Measurements from ENCODE around the gene CHKA. TPM values are rescaled to one million over a fixed set of nuclear protein-coding genes. Genes with fewer than 3 reads are reported as not detected.
"Not testable (repeated sequence)": the region's sequence is repeated elsewhere in the genome, so short reads cannot be mapped to it uniquely, and the experiment has no call there.

Gene CHKA
- total RNA-seq, 6 experiments from 2014 or later: 6.8 to 9.2 (median 7.8) TPM

DNA sequence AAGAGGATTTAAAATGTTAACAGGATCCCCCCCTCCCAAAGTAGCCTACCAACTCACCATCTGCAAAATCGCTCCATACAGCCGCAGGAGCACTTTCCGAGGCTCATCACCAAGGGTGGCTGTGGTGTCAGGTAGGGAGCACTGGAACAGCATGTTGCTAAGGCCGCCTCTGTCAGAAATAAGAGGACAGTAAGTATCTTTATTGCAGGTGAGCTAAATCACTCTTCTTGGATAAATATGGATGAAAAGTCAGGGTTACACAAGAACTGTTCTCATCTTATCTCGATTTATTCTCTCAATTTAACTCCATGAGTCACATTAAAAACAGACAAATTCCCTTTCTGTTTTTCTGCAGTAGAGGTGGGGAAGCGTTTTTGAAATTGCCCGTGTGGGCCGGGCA, 24.2 kb downstream of the CHKA start:
- Mint-ChIP-seq H3K36me3 (ENCODE audit: low read depth) (no peaks in the 10 kb centered on the region), H3K27ac (no peak overlapping the region), H3K4me3 (no peak overlapping the region), H3K4me1 (ENCODE audit: low read depth) (no peaks in the 10 kb centered on the region), H3K9me3 (no peaks in the 10 kb centered on the region), H3K27me3 (ENCODE audit: insufficient read depth) (no peaks in the 10 kb centered on the region)
- DNase-seq: no peak
- TF ChIP-seq, protein P1, sequence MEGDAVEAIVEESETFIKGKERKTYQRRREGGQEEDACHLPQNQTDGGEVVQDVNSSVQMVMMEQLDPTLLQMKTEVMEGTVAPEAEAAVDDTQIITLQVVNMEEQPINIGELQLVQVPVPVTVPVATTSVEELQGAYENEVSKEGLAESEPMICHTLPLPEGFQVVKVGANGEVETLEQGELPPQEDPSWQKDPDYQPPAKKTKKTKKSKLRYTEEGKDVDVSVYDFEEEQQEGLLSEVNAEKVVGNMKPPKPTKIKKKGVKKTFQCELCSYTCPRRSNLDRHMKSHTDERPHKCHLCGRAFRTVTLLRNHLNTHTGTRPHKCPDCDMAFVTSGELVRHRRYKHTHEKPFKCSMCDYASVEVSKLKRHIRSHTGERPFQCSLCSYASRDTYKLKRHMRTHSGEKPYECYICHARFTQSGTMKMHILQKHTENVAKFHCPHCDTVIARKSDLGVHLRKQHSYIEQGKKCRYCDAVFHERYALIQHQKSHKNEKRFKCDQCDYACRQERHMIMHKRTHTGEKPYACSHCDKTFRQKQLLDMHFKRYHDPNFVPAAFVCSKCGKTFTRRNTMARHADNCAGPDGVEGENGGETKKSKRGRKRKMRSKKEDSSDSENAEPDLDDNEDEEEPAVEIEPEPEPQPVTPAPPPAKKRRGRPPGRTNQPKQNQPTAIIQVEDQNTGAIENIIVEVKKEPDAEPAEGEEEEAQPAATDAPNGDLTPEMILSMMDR (IDR thresholded peaks at IDR 0.05): no peak

DNA sequence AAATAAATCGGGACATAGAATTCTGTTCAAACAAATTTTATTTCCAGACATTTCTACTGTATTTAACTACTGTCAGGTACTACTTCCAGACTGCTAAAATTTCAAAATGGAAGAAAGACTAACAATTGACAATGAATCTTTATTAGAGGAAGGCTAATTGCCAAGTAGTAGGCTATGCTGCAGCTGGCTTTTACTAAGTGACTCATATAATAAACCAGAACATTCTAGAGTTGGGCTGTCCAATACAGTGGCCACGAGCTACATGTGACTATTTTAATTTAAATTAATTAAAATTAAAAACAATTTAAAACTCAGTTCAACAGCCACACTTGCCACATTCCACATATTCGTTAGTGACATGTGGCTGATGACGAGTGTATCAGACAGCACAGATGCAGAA, 27.6 kb downstream of the CHKA start:
- no peak overlapping the region for H3K27ac Mint-ChIP-seq
- H3K4me3 Mint-ChIP-seq: no peak overlapping the region
- TF ChIP-seq, protein P1 (IDR thresholded peaks at IDR 0.05): no peak
- DNase-seq: no peak
- H3K27me3 Mint-ChIP-seq (ENCODE audit: insufficient read depth): no peaks in the 10 kb centered on the region
- H3K36me3 Mint-ChIP-seq (ENCODE audit: low read depth): no peaks in the 10 kb centered on the region
- H3K4me1 Mint-ChIP-seq (ENCODE audit: low read depth): no peaks in the 10 kb centered on the region
- H3K9me3 Mint-ChIP-seq: no peaks in the 10 kb centered on the region

DNA sequence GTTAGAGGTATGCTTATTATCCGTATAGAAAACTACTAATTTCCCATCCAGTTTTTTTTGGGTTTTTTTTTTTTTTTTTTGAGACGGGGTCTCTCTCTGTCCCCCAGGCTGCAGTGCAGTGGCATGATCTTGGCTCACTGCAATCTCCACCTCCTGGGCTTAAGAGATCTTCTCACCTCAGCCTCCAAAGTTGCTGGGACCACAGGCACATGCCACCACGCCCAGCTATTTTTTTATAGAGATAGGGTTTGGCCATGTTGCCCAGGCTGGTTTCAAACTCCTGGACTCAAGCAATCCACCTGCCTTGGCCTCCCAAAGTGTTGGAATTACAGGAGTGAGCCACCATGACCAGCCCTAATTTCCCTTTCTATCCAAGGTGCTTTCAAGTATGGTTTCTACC, 28.2 kb downstream of the CHKA start:
- H3K27ac Mint-ChIP-seq; H3K9me3 Mint-ChIP-seq; H3K4me3 Mint-ChIP-seq; H3K27me3 Mint-ChIP-seq (ENCODE audit: insufficient read depth); H3K36me3 Mint-ChIP-seq (ENCODE audit: low read depth); DNase-seq; H3K4me1 Mint-ChIP-seq (ENCODE audit: low read depth): not testable (repeated sequence)

DNA sequence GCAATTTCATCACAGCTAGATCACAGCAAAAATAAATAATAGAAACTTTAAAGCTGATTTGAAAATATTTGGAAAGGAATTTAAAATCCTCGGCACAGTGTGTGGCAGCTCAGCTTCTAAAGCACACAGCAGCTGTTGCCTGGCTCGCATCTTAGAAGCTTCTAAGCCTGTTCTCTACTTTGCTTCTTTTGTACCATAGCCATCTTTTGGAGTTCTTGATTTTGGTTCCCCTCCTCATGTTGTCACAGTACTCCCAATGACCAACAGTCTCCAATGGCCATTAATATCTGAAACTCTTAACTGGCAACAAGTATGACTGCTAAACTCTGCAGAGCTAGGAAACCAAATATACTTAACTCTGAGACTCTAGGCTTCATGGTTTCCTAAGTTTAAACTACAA, 28.8 kb downstream of the CHKA start:
- H3K27me3 Mint-ChIP-seq (ENCODE audit: insufficient read depth): no peaks in the 10 kb centered on the region
- H3K36me3 Mint-ChIP-seq (ENCODE audit: low read depth): no peaks in the 10 kb centered on the region
- no peak overlapping the region for H3K4me3 Mint-ChIP-seq
- no peak for DNase-seq
- H3K27ac Mint-ChIP-seq: no peak overlapping the region
- H3K4me1 Mint-ChIP-seq (ENCODE audit: low read depth): no peaks in the 10 kb centered on the region
- no peaks in the 10 kb centered on the region for H3K9me3 Mint-ChIP-seq
- TF ChIP-seq, protein P1 (IDR thresholded peaks at IDR 0.05): no peak

DNA sequence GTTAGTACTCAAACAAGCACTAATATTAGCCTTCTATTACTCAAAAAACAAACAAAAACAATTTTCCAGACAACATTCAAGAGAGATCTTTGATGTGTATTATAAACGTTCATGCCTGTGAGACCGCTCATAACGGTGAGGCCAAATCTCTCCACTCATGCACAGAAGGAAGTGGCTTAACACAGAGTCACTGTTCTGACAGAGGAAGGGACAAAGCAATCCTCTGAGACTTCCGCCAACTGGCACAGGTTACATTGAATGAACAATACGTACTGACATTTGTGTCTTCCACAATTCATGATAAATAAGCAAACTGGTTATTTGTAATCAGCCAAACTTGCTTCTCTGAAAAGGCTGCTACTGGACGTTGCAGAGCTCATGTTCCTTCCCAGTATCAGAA, 30.5 kb downstream of the CHKA start:
- Mint-ChIP-seq H3K27ac (no peak overlapping the region), H3K9me3 (no peaks in the 10 kb centered on the region), H3K4me1 (ENCODE audit: low read depth) (no peaks in the 10 kb centered on the region), H3K36me3 (ENCODE audit: low read depth) (no peaks in the 10 kb centered on the region), H3K27me3 (ENCODE audit: insufficient read depth) (no peaks in the 10 kb centered on the region), H3K4me3 (no peak overlapping the region)
- TF ChIP-seq, protein P1 (IDR thresholded peaks at IDR 0.05): no peak
- DNase-seq: no peak

DNA sequence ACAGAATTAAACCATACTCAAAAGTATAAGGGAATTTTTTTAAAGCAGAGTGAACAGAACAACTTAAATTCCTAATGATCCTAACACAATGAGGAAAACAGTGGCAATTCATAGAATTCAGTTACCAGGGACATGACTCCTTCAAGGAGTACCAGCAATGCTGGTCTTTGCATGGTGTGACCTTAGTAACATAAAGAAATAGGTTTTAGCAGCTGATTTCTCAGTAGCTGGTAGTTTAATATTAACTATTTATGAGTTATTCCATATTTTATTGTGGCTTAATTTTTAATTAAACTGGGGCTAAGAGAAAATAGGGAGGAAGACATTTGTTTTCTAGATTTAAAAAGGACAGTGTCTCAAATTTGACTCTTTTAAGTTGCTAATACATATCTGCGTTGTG, 30.9 kb downstream of the CHKA start:
- Mint-ChIP-seq H3K36me3 (ENCODE audit: low read depth) (no peaks in the 10 kb centered on the region), H3K4me1 (ENCODE audit: low read depth) (no peaks in the 10 kb centered on the region), H3K9me3 (no peaks in the 10 kb centered on the region), H3K4me3 (no peak overlapping the region), H3K27me3 (ENCODE audit: insufficient read depth) (no peaks in the 10 kb centered on the region), H3K27ac (no peak overlapping the region)
- TF ChIP-seq, protein P1 (IDR thresholded peaks at IDR 0.05): no peak
- no peak for DNase-seq

Measured in HFFc6 (cell line).